Measurements from ENCODE around the gene SPRYD3. TPM values are rescaled to one million over a fixed set of nuclear protein-coding genes. Genes with fewer than 3 reads are reported as not detected.
"Not testable (repeated sequence)": the region's sequence is repeated elsewhere in the genome, so short reads cannot be mapped to it uniquely, and the experiment has no call there.

SPRYD3 gene
- total RNA-seq, 1 experiment from 2014 or later, result 10.6 TPM

GRCh38 chr12:53101931-53102781 lies 23.0 kb upstream of the SPRYD3 start:
- no peak for DNase-seq (ENCODE audit: low read depth)

- DNase-seq (ENCODE audit: low read depth), result no peak
Measured at GRCh38 chr12:53101266-53101665, 22.1 kb upstream of the SPRYD3 start.

GRCh38 chr12:53100466-53101151 lies 21.4 kb upstream of the SPRYD3 start:
- DNase-seq (ENCODE audit: low read depth), result no peak

GRCh38 chr12:53099071-53099882 lies 20.1 kb upstream of the SPRYD3 start:
- peak; percentile 96 for DNase-seq (ENCODE audit: low read depth)

GRCh38 chr12:53098354-53098981 lies 19.3 kb upstream of the SPRYD3 start:
- DNase-seq (ENCODE audit: low read depth), result peak; percentile 80

- peak; percentile 59 for DNase-seq (ENCODE audit: low read depth)
Measured at GRCh38 chr12:53097564-53098353, 18.6 kb upstream of the SPRYD3 start, which contains the start of gene IGFBP6. IGFBP6 (plus strand) TSS chr12:53097667; CDS start chr12:53097718, 51 bp downstream.

- DNase-seq (ENCODE audit: low read depth), result peak; percentile 32
Measured at GRCh38 chr12:53097207-53097563, 18.0 kb upstream of the SPRYD3 start.

GRCh38 chr12:53096759-53097158 lies 17.6 kb upstream of the SPRYD3 start:
- no peak for DNase-seq (ENCODE audit: low read depth)

- DNase-seq (ENCODE audit: low read depth), result peak; percentile 39
Measured at GRCh38 chr12:53096089-53096741, 17.0 kb upstream of the SPRYD3 start.

GRCh38 chr12:53095596-53095895 lies 16.4 kb upstream of the SPRYD3 start:
- not testable (repeated sequence) for DNase-seq (ENCODE audit: low read depth)

- DNase-seq (ENCODE audit: low read depth), result peak; percentile 24
Measured at GRCh38 chr12:53094796-53095595, 15.8 kb upstream of the SPRYD3 start.

GRCh38 chr12:53094394-53094787 lies 15.2 kb upstream of the SPRYD3 start:
- DNase-seq (ENCODE audit: low read depth), result no peak

- DNase-seq (ENCODE audit: low read depth), result no peak
Measured at GRCh38 chr12:53093777-53094393, 14.7 kb upstream of the SPRYD3 start.

- no peak for DNase-seq (ENCODE audit: low read depth)
Measured at GRCh38 chr12:53091756-53092155, 12.6 kb upstream of the SPRYD3 start.

- no peak for DNase-seq (ENCODE audit: low read depth)
Measured at GRCh38 chr12:53090554-53090953, 11.4 kb upstream of the SPRYD3 start.

- no peak for DNase-seq (ENCODE audit: low read depth)
Measured at GRCh38 chr12:53090105-53090504, 10.9 kb upstream of the SPRYD3 start.

GRCh38 chr12:53086361-53086760 lies 7.2 kb upstream of the SPRYD3 start:
- no peak for DNase-seq (ENCODE audit: low read depth)

- DNase-seq (ENCODE audit: low read depth), result no peak
Measured at GRCh38 chr12:53082637-53083175, 3.5 kb upstream of the SPRYD3 start.

Measured in RPMI7951 (cell line).